ENCODE data around the gene HNF1A. TPM values are rescaled to one million over a fixed set of nuclear protein-coding genes. Genes with fewer than 3 reads are reported as not detected.

Gene HNF1A
- total and polyA plus RNA-seq, 4 donors = 8.2 to 19.8 (median 10.6) TPM

DNA sequence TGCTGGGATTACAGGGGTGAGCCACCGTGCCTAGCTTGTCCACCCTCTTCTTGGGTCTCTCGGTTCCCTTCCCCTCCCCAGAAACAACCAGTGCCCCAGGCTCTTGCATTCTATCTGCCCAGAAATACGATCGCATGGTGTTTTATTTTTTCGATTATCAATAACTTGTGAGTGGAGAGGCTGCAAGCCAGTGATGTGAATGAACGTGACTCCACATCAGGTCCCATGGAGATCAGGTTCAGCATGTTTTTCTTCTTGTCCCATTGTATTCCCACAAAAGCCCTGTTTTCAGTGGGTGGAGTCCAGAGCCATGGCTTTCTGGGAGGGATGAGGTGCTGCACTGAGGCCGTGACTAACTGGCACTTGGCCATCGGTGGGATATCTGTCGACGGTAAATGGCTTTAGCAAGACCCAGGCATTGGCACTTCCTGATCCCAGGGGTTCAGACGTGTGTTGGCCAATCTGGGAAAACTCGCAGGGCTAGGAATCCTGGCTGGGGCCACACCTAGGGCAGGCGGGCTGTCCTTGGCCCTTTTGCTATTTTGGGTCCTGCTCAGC lies 12.7 kb upstream of the HNF1A start:
- WGBS = 45% methylated on average over 13 of the region's 13 CpGs
- Histone ChIP-seq H3K4me1 (ENCODE audit: control insufficient read depth in 4 of 4, insufficient read depth in 4 of 4, low read length in 3 of 4) (peaks cover 6 to 25% (median 14%) of the 10 kb centered on the region in 4 donors), H3K9me3 (ENCODE audit: control insufficient read depth in 4 of 4, low read length in 3 of 4) (no peaks in the 10 kb centered on the region), H3K27ac (ENCODE audit: low read depth in 1 of 2, low read length in 2 of 2) (peak overlapping the region in 1 of 2 donors; percentile 37), H3K4me3 (ENCODE audit: low read depth in 1 of 3, low read length in 3 of 3) (no peak overlapping the region), H3K36me3 (ENCODE audit: control insufficient read depth in 4 of 4, insufficient read depth in 3 of 4, low read depth in 1 of 4, low read length in 3 of 4) (peaks cover 0 to 10% (median 5%) of the 10 kb centered on the region in 4 donors), H3K27me3 (ENCODE audit: control insufficient read depth in 4 of 4, insufficient read depth in 4 of 4, low read length in 3 of 4) (no peaks in the 10 kb centered on the region), H3K9ac (ENCODE audit: low read depth in 1 of 2, low read length in 2 of 2) (no peak overlapping the region)
- TF ChIP-seq HNF4A (conservative IDR thresholded peaks at IDR 0.05) (peak in 1 of 2 donors; percentile 8), EGR1 (IDR thresholded peaks at IDR 0.05; ENCODE audit: low read depth in 2 of 2) (no peak), FOXA2 (IDR thresholded peaks at IDR 0.05) (no peak), RXRA (IDR thresholded peaks at IDR 0.05) (peak in 1 of 2 donors; percentile 8), JUND (IDR thresholded peaks at IDR 0.05) (no peak), RAD21 (IDR thresholded peaks at IDR 0.05) (no peak), YY1 (IDR thresholded peaks at IDR 0.05) (peak; percentile 9), SP1 (IDR thresholded peaks at IDR 0.05) (no peak), GABPA (IDR thresholded peaks at IDR 0.05 in 1 of 2, conservative IDR thresholded peaks at IDR 0.05 in 1 of 2) (no peak), HNF4G (IDR thresholded peaks at IDR 0.05) (no peak), FOXA1 (IDR thresholded peaks at IDR 0.05) (no peak), NR2F2 (IDR thresholded peaks at IDR 0.05) (no peak), TAF1 (conservative IDR thresholded peaks at IDR 0.05) (no peak)
- TF ChIP-seq, protein P1, sequence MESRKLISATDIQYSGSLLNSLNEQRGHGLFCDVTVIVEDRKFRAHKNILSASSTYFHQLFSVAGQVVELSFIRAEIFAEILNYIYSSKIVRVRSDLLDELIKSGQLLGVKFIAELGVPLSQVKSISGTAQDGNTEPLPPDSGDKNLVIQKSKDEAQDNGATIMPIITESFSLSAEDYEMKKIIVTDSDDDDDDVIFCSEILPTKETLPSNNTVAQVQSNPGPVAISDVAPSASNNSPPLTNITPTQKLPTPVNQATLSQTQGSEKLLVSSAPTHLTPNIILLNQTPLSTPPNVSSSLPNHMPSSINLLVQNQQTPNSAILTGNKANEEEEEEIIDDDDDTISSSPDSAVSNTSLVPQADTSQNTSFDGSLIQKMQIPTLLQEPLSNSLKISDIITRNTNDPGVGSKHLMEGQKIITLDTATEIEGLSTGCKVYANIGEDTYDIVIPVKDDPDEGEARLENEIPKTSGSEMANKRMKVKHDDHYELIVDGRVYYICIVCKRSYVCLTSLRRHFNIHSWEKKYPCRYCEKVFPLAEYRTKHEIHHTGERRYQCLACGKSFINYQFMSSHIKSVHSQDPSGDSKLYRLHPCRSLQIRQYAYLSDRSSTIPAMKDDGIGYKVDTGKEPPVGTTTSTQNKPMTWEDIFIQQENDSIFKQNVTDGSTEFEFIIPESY (IDR thresholded peaks at IDR 0.05) = no peak
- TF ChIP-seq, protein P2, sequence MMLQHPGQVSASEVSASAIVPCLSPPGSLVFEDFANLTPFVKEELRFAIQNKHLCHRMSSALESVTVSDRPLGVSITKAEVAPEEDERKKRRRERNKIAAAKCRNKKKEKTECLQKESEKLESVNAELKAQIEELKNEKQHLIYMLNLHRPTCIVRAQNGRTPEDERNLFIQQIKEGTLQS (IDR thresholded peaks at IDR 0.05) = no peak
- TF ChIP-seq, protein P3, sequence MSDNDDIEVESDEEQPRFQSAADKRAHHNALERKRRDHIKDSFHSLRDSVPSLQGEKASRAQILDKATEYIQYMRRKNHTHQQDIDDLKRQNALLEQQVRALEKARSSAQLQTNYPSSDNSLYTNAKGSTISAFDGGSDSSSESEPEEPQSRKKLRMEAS (IDR thresholded peaks at IDR 0.05) = no peak
- TF ChIP-seq, protein P4, sequence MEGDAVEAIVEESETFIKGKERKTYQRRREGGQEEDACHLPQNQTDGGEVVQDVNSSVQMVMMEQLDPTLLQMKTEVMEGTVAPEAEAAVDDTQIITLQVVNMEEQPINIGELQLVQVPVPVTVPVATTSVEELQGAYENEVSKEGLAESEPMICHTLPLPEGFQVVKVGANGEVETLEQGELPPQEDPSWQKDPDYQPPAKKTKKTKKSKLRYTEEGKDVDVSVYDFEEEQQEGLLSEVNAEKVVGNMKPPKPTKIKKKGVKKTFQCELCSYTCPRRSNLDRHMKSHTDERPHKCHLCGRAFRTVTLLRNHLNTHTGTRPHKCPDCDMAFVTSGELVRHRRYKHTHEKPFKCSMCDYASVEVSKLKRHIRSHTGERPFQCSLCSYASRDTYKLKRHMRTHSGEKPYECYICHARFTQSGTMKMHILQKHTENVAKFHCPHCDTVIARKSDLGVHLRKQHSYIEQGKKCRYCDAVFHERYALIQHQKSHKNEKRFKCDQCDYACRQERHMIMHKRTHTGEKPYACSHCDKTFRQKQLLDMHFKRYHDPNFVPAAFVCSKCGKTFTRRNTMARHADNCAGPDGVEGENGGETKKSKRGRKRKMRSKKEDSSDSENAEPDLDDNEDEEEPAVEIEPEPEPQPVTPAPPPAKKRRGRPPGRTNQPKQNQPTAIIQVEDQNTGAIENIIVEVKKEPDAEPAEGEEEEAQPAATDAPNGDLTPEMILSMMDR (IDR thresholded peaks at IDR 0.05; ENCODE audit: low read depth, low read length, missing input control) = no peak
- TF ChIP-seq, protein P5, sequence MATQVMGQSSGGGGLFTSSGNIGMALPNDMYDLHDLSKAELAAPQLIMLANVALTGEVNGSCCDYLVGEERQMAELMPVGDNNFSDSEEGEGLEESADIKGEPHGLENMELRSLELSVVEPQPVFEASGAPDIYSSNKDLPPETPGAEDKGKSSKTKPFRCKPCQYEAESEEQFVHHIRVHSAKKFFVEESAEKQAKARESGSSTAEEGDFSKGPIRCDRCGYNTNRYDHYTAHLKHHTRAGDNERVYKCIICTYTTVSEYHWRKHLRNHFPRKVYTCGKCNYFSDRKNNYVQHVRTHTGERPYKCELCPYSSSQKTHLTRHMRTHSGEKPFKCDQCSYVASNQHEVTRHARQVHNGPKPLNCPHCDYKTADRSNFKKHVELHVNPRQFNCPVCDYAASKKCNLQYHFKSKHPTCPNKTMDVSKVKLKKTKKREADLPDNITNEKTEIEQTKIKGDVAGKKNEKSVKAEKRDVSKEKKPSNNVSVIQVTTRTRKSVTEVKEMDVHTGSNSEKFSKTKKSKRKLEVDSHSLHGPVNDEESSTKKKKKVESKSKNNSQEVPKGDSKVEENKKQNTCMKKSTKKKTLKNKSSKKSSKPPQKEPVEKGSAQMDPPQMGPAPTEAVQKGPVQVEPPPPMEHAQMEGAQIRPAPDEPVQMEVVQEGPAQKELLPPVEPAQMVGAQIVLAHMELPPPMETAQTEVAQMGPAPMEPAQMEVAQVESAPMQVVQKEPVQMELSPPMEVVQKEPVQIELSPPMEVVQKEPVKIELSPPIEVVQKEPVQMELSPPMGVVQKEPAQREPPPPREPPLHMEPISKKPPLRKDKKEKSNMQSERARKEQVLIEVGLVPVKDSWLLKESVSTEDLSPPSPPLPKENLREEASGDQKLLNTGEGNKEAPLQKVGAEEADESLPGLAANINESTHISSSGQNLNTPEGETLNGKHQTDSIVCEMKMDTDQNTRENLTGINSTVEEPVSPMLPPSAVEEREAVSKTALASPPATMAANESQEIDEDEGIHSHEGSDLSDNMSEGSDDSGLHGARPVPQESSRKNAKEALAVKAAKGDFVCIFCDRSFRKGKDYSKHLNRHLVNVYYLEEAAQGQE (IDR thresholded peaks at IDR 0.05) = no peak
- DNase-seq (ENCODE audit: low spot score) = no peak
